Measurements from ENCODE around the gene ATP6V0C.

Gene ATP6V0C

GRCh38 chr16:2493605-2494004, 20.1 kb upstream of the ATP6V0C start:
- DNase-seq (ENCODE audit: low spot score) = no peak

GRCh38 chr16:2494616-2495015, 19.1 kb upstream of the ATP6V0C start:
- no peak for DNase-seq (ENCODE audit: low spot score)

GRCh38 chr16:2495041-2495440, 18.7 kb upstream of the ATP6V0C start:
- no peak for DNase-seq (ENCODE audit: low spot score)

- no peak for DNase-seq (ENCODE audit: low spot score)
Observed at GRCh38 chr16:2496223-2497115, 17.3 kb upstream of the ATP6V0C start.

- DNase-seq (ENCODE audit: low spot score) = no peak
Observed at GRCh38 chr16:2497116-2497630, 16.6 kb upstream of the ATP6V0C start.

GRCh38 chr16:2497695-2498484, 15.9 kb upstream of the ATP6V0C start:
- no peak for DNase-seq (ENCODE audit: low spot score)

GRCh38 chr16:2498531-2499253, 15.1 kb upstream of the ATP6V0C start:
- DNase-seq (ENCODE audit: low spot score) = no peak

GRCh38 chr16:2499454-2499853, 14.3 kb upstream of the ATP6V0C start:
- no peak for DNase-seq (ENCODE audit: low spot score)

- DNase-seq (ENCODE audit: low spot score) = no peak
Observed at GRCh38 chr16:2499890-2500429, 13.8 kb upstream of the ATP6V0C start.

GRCh38 chr16:2500430-2500917, 13.3 kb upstream of the ATP6V0C start:
- no peak for DNase-seq (ENCODE audit: low spot score)

GRCh38 chr16:2500918-2501750, 12.6 kb upstream of the ATP6V0C start:
- peak; percentile 64 for DNase-seq (ENCODE audit: low spot score)

- DNase-seq (ENCODE audit: low spot score) = no peak
Observed at GRCh38 chr16:2501946-2502895, 11.5 kb upstream of the ATP6V0C start.

GRCh38 chr16:2505695-2506094, 8.1 kb upstream of the ATP6V0C start:
- no peak for DNase-seq (ENCODE audit: low spot score)

- no peak for DNase-seq (ENCODE audit: low spot score)
Observed at GRCh38 chr16:2507052-2507659, 6.6 kb upstream of the ATP6V0C start.

GRCh38 chr16:2507665-2508064, 6.1 kb upstream of the ATP6V0C start:
- no peak for DNase-seq (ENCODE audit: low spot score)

GRCh38 chr16:2508722-2509400, 4.9 kb upstream of the ATP6V0C start:
- DNase-seq (ENCODE audit: low spot score) = no peak

GRCh38 chr16:2511128-2511800, 2.5 kb upstream of the ATP6V0C start:
- DNase-seq (ENCODE audit: low spot score) = no peak
